ENCODE measurements around the gene SCUBE1. TPM values are rescaled to one million over a fixed set of nuclear protein-coding genes. Genes with fewer than 3 reads are reported as not detected.
A peak's percentile ranks its signal among the peaks of the same experiment; 100 is the strongest.

SCUBE1 gene
- total and polyA plus RNA-seq, 9 donors, result 5.5 to 202 (median 49.0) TPM

- peaks cover 6% of the 10 kb centered on the region for H3K4me1 ChIP-seq (ENCODE audit: insufficient read depth)
- no peaks in the 10 kb centered on the region for H3K27me3 ChIP-seq
- no peak overlapping the region for H3K27ac ChIP-seq
- TF ChIP-seq EP300 (IDR thresholded peaks at IDR 0.05) (no peak), CTCF (IDR thresholded peaks at IDR 0.05) (no peak), POLR2A (IDR thresholded peaks at IDR 0.05) (no peak)
- no peak for DNase-seq
- no peaks in the 10 kb centered on the region for H3K9me3 ChIP-seq
- no peak overlapping the region for H3K4me3 ChIP-seq
- intact Hi-C loops (cut with DNase I), result no loop called here
- 79 to 82% (median 80%) methylated on average over 23 to 25 of the region's 25 CpGs for WGBS, 3 donors
- peaks cover 3% of the 10 kb centered on the region for H3K36me3 ChIP-seq
These were observed 174.5 kb downstream of the SCUBE1 start for GRCh38 chr22:43168471-43169309.

GRCh38 chr22:43167001-43167589 lies 176.1 kb downstream of the SCUBE1 start:
- H3K4me1 ChIP-seq (ENCODE audit: insufficient read depth), result peaks cover 13% of the 10 kb centered on the region
- no peak overlapping the region for H3K4me3 ChIP-seq
- H3K27me3 ChIP-seq, result no peaks in the 10 kb centered on the region
- no peak for TF ChIP-seq POLR2A (IDR thresholded peaks at IDR 0.05)
- TF ChIP-seq EP300 (IDR thresholded peaks at IDR 0.05), result no peak
- TF ChIP-seq CTCF (IDR thresholded peaks at IDR 0.05), result no peak
- WGBS, 3 donors, result 84 to 88% (median 86%) methylated on average over 19 of the region's 19 CpGs
- no peak for DNase-seq
- no peaks in the 10 kb centered on the region for H3K36me3 ChIP-seq
- no peak overlapping the region for H3K27ac ChIP-seq
- H3K9me3 ChIP-seq, result no peaks in the 10 kb centered on the region
- intact Hi-C loops (cut with DNase I), result no loop called here

GRCh38 chr22:43166132-43166930 lies 176.8 kb downstream of the SCUBE1 start:
- intact Hi-C loops (cut with DNase I), result no loop called here
- WGBS, 3 donors, result 89 to 92% (median 89%) methylated on average over 23 of the region's 23 CpGs
- H3K4me3 ChIP-seq, result no peak overlapping the region
- no peak for DNase-seq
- no peaks in the 10 kb centered on the region for H3K27me3 ChIP-seq
- H3K9me3 ChIP-seq, result no peaks in the 10 kb centered on the region
- H3K4me1 ChIP-seq (ENCODE audit: insufficient read depth), result peaks cover 13% of the 10 kb centered on the region
- TF ChIP-seq CTCF (IDR thresholded peaks at IDR 0.05) (no peak), POLR2A (IDR thresholded peaks at IDR 0.05) (no peak), EP300 (IDR thresholded peaks at IDR 0.05) (no peak)
- no peak overlapping the region for H3K27ac ChIP-seq
- H3K36me3 ChIP-seq, result no peaks in the 10 kb centered on the region

GRCh38 chr22:43164636-43165035 lies 178.5 kb downstream of the SCUBE1 start:
- TF ChIP-seq POLR2A (IDR thresholded peaks at IDR 0.05), result no peak
- TF ChIP-seq EP300 (IDR thresholded peaks at IDR 0.05), result no peak
- no peak for TF ChIP-seq CTCF (IDR thresholded peaks at IDR 0.05)
- 26 to 54% (median 44%) methylated on average over 16 of the region's 16 CpGs for WGBS, 3 donors

More at GRCh38 chr22:43164636-43165035, 178.5 kb downstream of the SCUBE1 start:
- intact Hi-C loops (cut with DNase I), result no loop called here
- Histone ChIP-seq H3K36me3 (no peaks in the 10 kb centered on the region), H3K9me3 (no peaks in the 10 kb centered on the region), H3K4me1 (ENCODE audit: insufficient read depth) (peaks cover 13% of the 10 kb centered on the region), H3K4me3 (no peak overlapping the region), H3K27me3 (no peaks in the 10 kb centered on the region), H3K27ac (no peak overlapping the region)
- DNase-seq, result peak in 1 of 5 donors; percentile 37
